IPS DF 19.7 (cell line): ENCODE results near the gene CXXC1.
"Not testable (repeated sequence)": the region's sequence is repeated elsewhere in the genome, so short reads cannot be mapped to it uniquely, and the experiment has no call there.

Source experiments
- DNase-seq: peaks from one replicate; pipeline ENCODE4 v3.0.0-alpha.2; 2013; ENCODE audit warnings: low read depth, low spot score

Gene CXXC1

DNA sequence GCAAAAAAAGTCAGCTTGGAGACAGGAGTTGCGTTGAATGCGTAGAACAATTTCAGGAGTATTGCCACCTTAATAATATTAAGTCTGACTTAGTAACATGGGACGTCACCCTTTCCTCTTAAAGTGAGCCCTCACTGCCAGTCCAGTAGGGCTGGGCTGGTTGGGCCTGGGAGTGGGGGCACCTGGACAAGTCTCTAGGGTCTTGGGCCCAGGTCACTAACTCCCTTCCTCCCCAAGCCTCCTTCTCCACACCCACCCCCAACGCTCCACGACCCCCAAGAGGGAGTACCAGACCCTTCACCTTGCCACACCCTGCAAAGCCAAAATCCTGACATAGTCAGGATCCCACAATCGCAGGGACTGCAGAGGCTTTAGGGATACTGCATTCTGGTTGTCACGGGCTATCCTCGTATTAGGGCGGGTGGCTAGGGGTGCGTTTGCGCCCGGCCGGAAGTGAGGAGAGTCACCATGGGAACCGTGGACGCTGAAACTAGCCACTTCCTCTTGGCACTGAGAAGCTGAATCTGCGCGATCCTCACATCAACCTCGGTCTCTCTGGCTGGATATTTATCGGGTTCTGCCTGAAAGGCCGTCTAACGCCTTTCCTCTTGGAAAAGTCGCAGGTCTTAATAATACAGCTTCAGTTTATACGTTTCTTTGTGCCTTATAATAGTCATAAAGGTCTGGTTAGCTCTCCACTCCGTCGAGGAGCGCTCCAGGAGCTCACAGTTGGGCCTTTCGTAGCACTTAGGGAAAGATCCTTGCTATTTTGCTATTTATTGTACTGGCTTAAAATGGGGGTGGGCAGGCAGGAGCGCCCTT, 10.3 kb upstream of the CXXC1 start:
- DNase-seq: peak; percentile 56

DNA sequence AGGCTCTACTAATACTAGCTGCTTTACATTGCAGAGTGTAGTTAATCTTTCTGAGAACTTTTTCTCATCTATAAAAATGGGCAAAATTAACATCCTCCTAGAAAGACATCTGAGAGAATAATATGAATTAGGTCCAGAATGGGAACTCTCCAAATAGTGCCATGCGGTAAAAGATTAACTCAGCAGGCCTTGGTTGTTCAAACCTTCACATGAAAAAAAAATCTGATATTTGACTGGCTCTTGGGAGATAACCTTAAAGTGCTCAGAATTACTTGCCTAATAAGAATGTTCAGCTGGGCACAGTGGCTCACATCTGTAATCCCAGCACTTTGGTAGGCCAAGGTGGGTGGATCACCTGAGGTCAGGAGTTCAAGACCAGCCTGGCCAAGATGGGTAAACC, 5.5 kb upstream of the CXXC1 start:
- no peak for DNase-seq

- DNase-seq: no peak
Measured at GRCh38 chr18:50289108-50289443, 1.6 kb upstream of the CXXC1 start.

- DNase-seq: not testable (repeated sequence)
Measured at GRCh38 chr18:50288348-50289107, 1.0 kb upstream of the CXXC1 start.

GRCh38 chr18:50287028-50287440, 458 bp downstream of the CXXC1 start:
- no peak for DNase-seq

DNA sequence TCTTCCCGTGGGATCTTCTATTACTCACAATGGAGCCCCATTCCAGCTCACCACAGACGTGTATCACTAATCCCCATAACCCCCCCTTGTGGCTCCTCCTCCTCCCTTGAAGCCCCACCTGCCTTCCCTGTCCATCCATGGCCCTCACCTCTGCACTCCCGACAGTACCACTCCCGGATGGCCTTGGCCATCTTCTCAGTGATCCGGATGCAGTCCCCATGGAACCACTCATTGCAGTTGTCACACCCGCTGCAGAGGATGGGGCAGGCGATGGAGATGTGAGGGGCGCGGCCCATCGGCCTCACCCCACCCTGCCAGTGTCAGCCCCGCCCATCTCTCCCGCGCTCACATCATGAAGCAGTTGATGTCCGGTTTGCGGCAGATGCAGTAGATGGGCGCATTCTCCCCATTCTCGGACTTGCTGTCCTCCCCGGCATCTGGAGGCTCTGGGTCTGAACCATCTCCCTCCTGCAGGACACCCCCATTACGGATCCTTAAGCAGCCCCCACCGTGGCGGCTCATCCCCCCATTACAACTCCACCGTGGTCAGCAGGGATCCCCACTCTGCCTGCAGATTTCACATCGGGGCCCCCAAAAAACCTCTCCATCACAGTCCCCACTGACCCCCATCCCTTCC, 983 bp downstream of the CXXC1 start:
- no peak for DNase-seq

DNA sequence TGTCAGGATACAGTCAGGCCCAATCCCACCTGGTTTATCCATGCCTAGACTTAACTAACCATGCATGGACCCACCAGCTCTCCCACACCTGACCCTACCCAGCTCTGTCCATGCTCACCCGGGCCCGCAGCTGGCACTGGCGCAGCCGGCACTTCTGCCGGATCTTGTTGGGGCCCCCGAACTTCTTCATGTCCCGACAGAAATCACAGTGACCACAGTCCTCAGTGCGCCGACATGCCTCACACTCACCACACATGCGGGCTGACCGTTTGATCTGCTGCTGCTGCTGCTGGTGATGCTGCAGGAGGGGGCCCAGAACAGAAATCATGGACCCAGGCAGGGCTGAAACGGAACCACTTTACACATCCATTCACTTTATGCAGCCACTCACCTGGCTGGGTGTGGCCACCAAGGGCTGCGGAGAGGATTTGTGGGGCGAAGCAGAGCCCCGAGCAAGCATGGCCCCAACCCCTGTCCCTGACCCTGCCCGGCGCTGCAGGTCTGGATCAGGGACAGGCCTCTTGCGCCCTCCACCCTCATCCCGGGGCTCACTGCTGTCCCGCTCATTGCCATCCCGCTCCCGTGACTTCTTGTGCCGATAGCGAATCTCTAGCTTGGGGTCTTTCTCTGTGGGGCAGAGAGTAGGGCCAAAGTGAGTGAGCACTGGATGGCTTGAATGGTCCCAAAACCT, 1.7 kb downstream of the CXXC1 start:
- no peak for DNase-seq

DNA sequence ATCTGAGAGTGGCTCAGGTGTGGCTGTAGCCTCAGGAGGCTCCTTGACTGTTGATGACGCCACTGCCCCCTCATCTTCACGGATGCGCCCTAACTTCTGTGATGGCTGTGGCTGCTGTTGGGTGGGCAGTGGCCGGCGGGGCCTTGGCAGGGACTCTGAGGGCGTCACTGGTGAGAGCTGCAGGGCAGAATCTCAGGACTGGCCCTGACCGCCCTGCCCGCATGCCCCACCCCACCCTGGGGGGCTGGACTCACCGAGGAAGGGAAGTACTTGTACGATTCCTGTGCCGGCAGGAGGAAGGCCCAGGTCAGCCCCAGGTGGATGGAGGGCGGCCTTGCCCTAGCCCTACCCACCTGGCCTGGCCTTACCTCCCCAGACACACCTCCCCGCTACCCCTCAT, 2.4 kb downstream of the CXXC1 start:
- DNase-seq: no peak

GRCh38 chr18:50284255-50284885, 3.1 kb downstream of the CXXC1 start:
- no peak for DNase-seq

DNA sequence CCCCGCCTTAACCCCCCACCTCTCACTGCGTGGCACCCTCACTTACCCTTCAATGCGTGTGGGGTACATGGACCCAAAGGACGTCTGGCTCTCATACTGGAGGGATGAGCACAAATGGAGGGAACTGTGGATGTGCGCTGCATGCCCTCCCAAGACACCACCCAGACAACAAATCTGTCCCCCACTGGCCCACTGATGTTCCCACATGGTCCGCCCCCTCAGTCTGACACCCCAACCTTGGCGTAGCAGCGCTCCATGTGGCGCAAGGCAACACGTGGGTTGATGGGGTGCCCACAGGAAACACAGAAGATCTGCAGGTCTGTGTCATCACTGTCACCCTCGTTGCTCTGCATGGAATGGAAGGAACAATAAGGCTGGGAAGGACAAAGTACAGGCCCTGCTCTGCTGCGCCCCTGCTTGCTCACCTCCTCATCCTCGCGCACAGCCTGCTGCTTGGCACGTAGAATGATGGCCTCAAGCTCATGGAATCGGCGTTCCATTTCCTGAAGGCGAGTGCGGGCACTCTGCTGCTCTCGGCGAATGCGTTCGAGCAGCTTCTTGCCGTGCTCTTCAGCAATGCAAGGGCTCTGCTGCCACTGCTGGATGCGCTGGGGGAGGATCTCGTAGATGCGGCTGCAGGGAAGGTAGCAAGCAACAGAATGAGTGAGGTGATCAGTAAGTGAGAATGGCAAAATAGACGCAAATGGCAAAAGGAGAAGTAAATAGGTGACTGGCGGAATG, 3.9 kb downstream of the CXXC1 start:
- DNase-seq: no peak

DNA sequence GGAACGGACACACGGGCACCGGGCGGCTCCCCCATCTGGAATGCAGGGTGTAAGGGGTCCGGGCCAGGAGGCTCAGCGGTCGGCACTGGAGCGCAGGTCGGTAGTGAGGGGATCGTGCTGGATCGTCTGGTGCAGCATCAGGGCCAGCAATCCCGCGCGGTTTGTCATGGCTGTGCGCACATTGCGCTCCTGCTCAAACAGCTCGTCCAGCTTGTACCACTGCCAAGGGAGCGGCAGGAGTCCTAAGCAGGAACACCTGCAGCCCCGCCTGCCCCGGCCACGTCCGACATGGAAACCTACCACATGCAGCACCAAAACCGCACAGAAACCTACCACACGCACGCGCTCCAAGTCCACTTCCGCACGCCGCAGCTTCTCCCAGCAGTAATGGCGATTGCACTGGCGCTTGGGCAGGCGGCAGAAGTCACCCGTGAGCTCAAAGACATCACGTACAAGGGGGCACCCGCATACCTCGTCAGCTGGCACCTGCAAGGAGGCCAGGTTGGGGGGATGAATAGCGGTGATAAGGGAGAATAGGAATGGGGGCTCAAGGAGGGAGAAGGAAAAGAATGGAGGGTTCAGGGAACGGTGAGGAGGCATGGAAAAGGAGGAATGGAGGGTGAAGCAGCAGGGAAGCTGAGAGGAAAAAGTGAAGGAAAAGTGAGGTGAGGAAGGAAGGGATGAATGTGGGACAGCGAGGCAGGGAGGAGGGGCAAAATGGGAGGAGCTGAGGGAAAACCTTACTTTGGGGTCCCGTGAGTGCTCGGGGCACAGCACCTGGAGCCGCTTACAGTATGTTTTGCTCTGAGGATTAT, 4.8 kb downstream of the CXXC1 start:
- no peak for DNase-seq

DNA sequence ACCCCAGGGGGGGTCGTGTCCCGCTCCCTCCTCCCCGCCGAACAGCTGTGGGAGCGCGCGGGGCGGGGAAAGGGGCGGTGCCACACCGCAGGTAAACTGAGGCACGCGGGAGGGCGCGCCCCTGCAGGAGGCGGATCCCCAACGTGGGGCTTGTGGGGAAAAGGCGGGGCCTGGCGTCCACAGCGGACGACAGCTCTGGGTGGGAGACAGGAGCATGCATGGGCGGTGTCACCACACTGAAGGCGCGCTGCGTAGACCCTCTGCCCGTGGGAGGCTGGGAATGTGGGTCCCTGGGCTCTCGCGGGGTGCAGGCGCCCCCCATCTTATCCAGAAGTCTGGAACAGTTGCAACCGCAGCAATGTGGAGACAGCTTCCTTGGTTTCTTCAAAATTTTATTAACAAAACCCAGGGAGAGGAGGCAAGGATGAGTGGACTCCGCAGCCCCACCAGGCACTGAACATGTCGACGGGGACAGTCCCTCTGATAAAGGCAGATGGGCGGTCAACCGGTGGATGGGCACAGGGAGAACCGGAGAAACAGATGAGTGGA, 5.4 kb downstream of the CXXC1 start:
- DNase-seq: no peak

DNA sequence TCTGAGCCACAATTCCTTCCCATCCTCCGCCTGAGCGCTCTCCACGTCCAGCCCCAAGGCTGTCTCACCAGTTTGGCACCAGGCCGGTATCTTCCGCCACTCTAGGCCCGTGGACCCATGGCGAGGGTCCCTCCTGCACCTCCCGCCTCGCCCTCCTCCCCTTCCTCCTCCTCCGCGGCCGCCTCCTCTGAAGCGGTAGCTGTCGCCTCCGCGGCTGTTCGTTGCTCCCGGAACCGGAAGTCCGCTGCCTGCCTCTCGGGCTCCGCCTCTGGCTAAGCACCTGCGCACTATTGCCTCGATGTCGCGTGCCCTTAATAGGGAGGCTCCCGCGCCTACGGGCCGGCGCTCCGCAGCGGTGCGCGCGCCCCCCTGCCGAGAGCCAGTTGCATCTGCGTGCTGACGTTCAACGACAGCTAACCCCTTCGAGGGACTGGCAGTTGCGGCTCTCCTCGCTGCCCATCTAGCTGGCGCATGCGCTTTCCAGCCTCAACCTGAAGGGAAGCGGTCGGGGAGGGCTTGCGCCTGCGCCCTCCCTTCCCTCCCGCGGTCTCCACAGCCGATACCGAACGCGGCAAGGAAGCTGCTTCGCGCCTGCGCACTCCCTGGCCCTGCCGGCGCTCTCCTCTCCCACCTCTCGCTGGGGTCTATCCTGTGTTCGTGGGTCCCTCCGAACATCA, 6.1 kb downstream of the CXXC1 start, which contains the start of gene MBD1:
TSS of gene MBD1 (minus strand) at position 229 of the 677 bp plus-strand sequence. CDS start 1,531 bp downstream, outside the sequence.
- DNase-seq: peak; percentile 77

DNA sequence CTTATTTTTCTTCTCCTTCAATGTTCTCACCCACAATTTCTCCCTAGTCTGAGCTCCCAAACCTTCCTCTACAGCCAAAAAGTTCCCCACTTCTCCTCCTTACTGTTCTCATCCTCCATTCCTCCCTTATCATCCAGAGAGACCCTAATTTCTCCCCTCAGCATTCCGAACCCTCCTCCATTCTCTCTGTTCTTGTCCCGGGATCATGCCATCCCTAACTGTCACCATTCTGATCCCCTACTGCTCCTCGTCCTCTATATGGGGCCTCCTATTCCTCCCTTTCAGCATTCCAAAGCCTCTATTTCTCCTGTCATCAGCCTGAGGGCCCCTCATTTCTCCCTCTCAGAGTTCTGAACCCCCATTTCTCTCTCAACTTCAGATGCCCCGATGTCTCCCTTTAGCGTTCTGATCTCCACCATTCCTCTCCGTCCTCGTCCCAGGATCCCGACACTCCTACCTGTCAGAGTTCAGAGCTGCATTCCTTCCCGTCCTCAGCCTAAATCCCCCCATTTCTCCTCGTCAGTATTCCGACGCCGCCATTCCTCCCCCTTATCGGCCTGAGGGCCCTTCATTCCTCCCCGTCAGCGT, 6.7 kb downstream of the CXXC1 start:
- DNase-seq: no peak

GRCh38 chr18:50279752-50280151, 7.7 kb downstream of the CXXC1 start:
- DNase-seq: no peak

- DNase-seq: no peak
Measured at GRCh38 chr18:50277942-50278341, 9.6 kb downstream of the CXXC1 start.

GRCh38 chr18:50276452-50276851, 11.0 kb downstream of the CXXC1 start:
- no peak for DNase-seq

DNA sequence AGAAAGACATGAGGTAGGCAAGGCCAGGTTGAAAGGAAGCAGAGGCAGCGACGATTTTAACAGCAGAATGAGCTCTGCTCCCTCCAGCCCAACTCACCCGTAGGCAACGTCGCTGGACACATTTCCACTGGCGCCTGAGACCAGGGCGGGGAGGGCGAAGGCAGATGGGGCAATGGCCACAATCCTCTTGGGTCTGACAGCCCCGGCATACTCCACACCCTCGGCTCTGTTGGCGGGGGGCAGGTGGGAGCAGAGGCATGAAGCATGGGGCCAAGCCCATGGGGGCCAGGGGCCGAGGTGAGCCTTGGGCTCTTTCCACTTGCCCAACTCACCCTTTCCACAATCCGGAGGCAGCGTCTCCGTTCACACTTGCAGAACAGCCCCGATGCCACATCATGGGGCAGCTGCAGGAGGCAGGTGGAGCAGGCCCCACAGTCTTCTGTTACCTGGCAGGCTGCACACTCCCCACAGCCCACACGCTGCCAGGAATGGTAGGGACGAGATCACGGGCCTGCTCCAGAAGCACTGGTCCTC, 11.9 kb downstream of the CXXC1 start:
- DNase-seq: no peak
